CD14-positive monocyte (primary cell): ENCODE measurements around the gene SRC. TPM values are rescaled to one million over a fixed set of nuclear protein-coding genes. Genes with fewer than 3 reads are reported as not detected.
A peak's percentile ranks its signal among the peaks of the same experiment; 100 is the strongest.

ENCODE experiments used
- DNase-seq, 3 donors: peaks; one replicate each; pipeline ENCODE4 v3.0.0-alpha.2; 2011 to 2022
- H2AFZ ChIP-seq: 2 replicates; pipeline ENCODE4 v1.6.0; 2012; ENCODE audit warnings: mild to moderate bottlenecking, low read depth, low read length, inconsistent platforms; ENCODE audit not compliant: insufficient read depth, poor library complexity, severe bottlenecking
- H3K27ac ChIP-seq, 2 donors: 1 replicate in 1 of 2; 2 replicates in 1 of 2; pipeline ENCODE4 v1.5.1; 2012 to 2013; ENCODE audit warnings: low read length in 2 of 2, control low read depth in 1 of 2, inconsistent platforms in 1 of 2, low read depth in 1 of 2, mild to moderate bottlenecking in 1 of 2
- H3K27me3 ChIP-seq, 2 donors: one replicate each; pipeline versions ENCODE4 v1.6.0 to v1.6.1; 2011 to 2013; ENCODE audit warnings: low read length in 2 of 2; ENCODE audit not compliant: control insufficient read depth in 2 of 2, insufficient read depth in 2 of 2
- H3K36me3 ChIP-seq, 2 donors: replicated peaks in 1 of 2; 1 replicate in 1 of 2; 2 replicates in 1 of 2; pipeline versions ENCODE4 v1.5.1 to v1.6.1; 2012 to 2013; ENCODE audit warnings: low read length in 2 of 2, control low read depth in 1 of 2, inconsistent platforms in 1 of 2, mild to moderate bottlenecking in 1 of 2; ENCODE audit not compliant: insufficient read depth in 2 of 2, control insufficient read depth in 1 of 2
- H3K4me1 ChIP-seq, 2 donors: 1 replicate in 1 of 2; 2 replicates in 1 of 2; pipeline versions ENCODE4 v1.5.1 to v1.6.1; 2012 to 2013; ENCODE audit warnings: low read length in 2 of 2, control low read depth in 1 of 2, inconsistent platforms in 1 of 2, mild to moderate bottlenecking in 1 of 2, moderate library complexity in 1 of 2; ENCODE audit not compliant: insufficient read depth in 2 of 2, control insufficient read depth in 1 of 2
- H3K4me2 ChIP-seq: replicated peaks from 2 replicates; pipeline ENCODE3; 2012; ENCODE audit warnings: low read length, moderate library complexity, mild to moderate bottlenecking; ENCODE audit not compliant: poor library complexity, severe bottlenecking; ENCODE audit errors: extremely low read depth
- H3K4me3 ChIP-seq, 3 experiments: fragments of 200-600 bp in 1 of 3; sonication (generic) in 1 of 3; replicated peaks in 1 of 3; 1 replicate in 2 of 3; 2 replicates in 1 of 3; pipeline ENCODE4 v1.5.1; 2011 to 2013; ENCODE audit warnings: low read length in 3 of 3, mild to moderate bottlenecking in 3 of 3, control low read depth in 2 of 3, low read depth in 2 of 3, inconsistent platforms in 1 of 3, moderate library complexity in 1 of 3
- H3K79me2 ChIP-seq: 2 replicates; pipeline ENCODE4 v1.6.0; 2012; ENCODE audit warnings: mild to moderate bottlenecking, control low read depth, inconsistent platforms, low read length, moderate library complexity; ENCODE audit not compliant: insufficient read depth
- H3K9ac ChIP-seq: 2 replicates; pipeline ENCODE4 v1.6.0; 2017; ENCODE audit warnings: low read length, mild to moderate bottlenecking; ENCODE audit not compliant: insufficient read depth, poor library complexity, severe bottlenecking
- H3K9me3 ChIP-seq, 2 donors: replicated peaks in 1 of 2; 1 replicate in 1 of 2; 2 replicates in 1 of 2; pipeline versions ENCODE4 v1.5.1 to v1.6.1; 2012 to 2013; ENCODE audit warnings: low read length in 2 of 2, control low read depth in 1 of 2; ENCODE audit not compliant: control insufficient read depth in 1 of 2, insufficient read depth in 1 of 2
- H4K20me1 ChIP-seq: 2 replicates; pipeline ENCODE4 v1.6.0; 2012; ENCODE audit warnings: mild to moderate bottlenecking, low read length, control low read depth, moderate library complexity; ENCODE audit not compliant: insufficient read depth
- H3K27ac Mint-ChIP-seq, 7 donors: one replicate each; pipeline ENCODE4 v1.8.0; 2020; ENCODE audit warnings: mild to moderate bottlenecking in 7 of 7, mixed read lengths in 7 of 7, moderate library complexity in 6 of 7, inconsistent platforms in 2 of 7
- H3K27me3 Mint-ChIP-seq, 3 donors: one replicate each; pipeline ENCODE4 v1.8.0; 2021 to 2022; ENCODE audit warnings: low read depth in 3 of 3, mild to moderate bottlenecking in 3 of 3, mixed read lengths in 3 of 3, moderate library complexity in 3 of 3, inconsistent platforms in 1 of 3
- H3K36me3 Mint-ChIP-seq, 2 donors: one replicate each; pipeline ENCODE4 v1.8.0; 2020; ENCODE audit warnings: mixed read lengths in 2 of 2, inconsistent platforms in 1 of 2, mild to moderate bottlenecking in 1 of 2
- H3K4me1 Mint-ChIP-seq: one replicate; pipeline ENCODE4 v1.8.0; 2020; ENCODE audit warnings: mild to moderate bottlenecking, mixed read lengths
- H3K4me3 Mint-ChIP-seq, 2 donors: one replicate each; pipeline ENCODE4 v1.8.0; 2020; ENCODE audit warnings: mild to moderate bottlenecking in 2 of 2, mixed read lengths in 2 of 2, moderate library complexity in 1 of 2
- H3K9me3 Mint-ChIP-seq, 7 donors: one replicate each; pipeline ENCODE4 v1.8.0; 2020 to 2022; ENCODE audit warnings: mixed read lengths in 7 of 7, mild to moderate bottlenecking in 6 of 7, moderate library complexity in 6 of 7, inconsistent platforms in 2 of 7
- CTCF ChIP-seq: fragments of 200-600 bp; IDR thresholded peaks from one replicate; pipeline ENCODE4 v1.8.0; 2022; ENCODE audit warnings: antibody characterized with exemption, mild to moderate bottlenecking
- WGBS: methylation state at CpG from one replicate; pipeline ENCODE4 v1.1.5; 2013; ENCODE audit warnings: missing lambda C conversion rate; ENCODE audit not compliant: insufficient coverage; 5-methylcytosine and 5-hydroxymethylcytosine counted together
- intact Hi-C, 2 donors: fragments of 100-400 bp; cut with micrococcal nuclease; formaldehyde crosslinking; loops; one replicate each; pipeline versions ENCODE4 v1.15.0 to v1.15.1; 2023
- polyA plus RNA-seq, 3 donors: library from polyadenylated mRNA; depleted of rRNA in 1 of 3; unstranded in 2 of 3; stranded (reverse) in 1 of 3; fragments of 300-500 nt in 2 of 3; fragments of >200 nt in 1 of 3; fragmentation: Illumina TruSeq in 2 of 3; gene quantifications; 1 replicate in 2 of 3; 2 replicates in 1 of 3; pipeline ENCODE4 v1.2.3, GENCODE V29; 2012 to 2021

The SRC gene
- polyA plus RNA-seq, 3 donors: 4.9 to 55.1 (median 6.8) TPM

GRCh38 chr20:37379967-37380828, 34.3 kb downstream of the SRC start:
- TF ChIP-seq CTCF: no peak
- Mint-ChIP-seq H3K27me3 (peaks cover 4 to 10% (median 6%) of the 10 kb centered on the region in 3 donors), H3K4me1 (peaks cover 64% of the 10 kb centered on the region), H3K9me3 (no peaks in the 10 kb centered on the region), H3K27ac (peak overlapping the region in 5 of 7 donors; percentile 22 to 71 (median 54)), H3K36me3 (peaks cover 35 to 52% of the 10 kb centered on the region in 2 donors), H3K4me3 (no peak overlapping the region)
- H3K27me3 ChIP-seq: no peaks in the 10 kb centered on the region
- 90% methylated on average over 2 of the region's 14 CpGs for WGBS
- H3K4me2 ChIP-seq: no peak overlapping the region
- no peaks in the 10 kb centered on the region for H3K9me3 ChIP-seq
- intact Hi-C loops: loop anchor here (5.0 to 10.0 kb wide), 4 partner anchors 33 to 178 kb away; partner anchors contain the start of gene SRC (in 1 of the 2)
- H3K36me3 ChIP-seq: peaks cover under 1 to 14% of the 10 kb centered on the region in 2 donors
- no peak overlapping the region for H3K9ac ChIP-seq
- no peak overlapping the region for H3K27ac ChIP-seq
- peaks cover 60 to 62% of the 10 kb centered on the region in 2 donors for H3K4me1 ChIP-seq
- no peak overlapping the region for H2AFZ ChIP-seq
- no peak for DNase-seq
- H4K20me1 ChIP-seq: no peaks in the 10 kb centered on the region
- no peaks in the 10 kb centered on the region for H3K79me2 ChIP-seq
- no peak overlapping the region for H3K4me3 ChIP-seq

GRCh38 chr20:37380864-37381579, 35.1 kb downstream of the SRC start:
- no peak overlapping the region for H3K4me3 Mint-ChIP-seq
- DNase-seq: no peak
- TF ChIP-seq CTCF: no peak
- Histone ChIP-seq H3K4me3 (no peak overlapping the region), H4K20me1 (no peaks in the 10 kb centered on the region), H3K79me2 (no peaks in the 10 kb centered on the region), H3K4me1 (peaks cover 60 to 62% of the 10 kb centered on the region in 2 donors), H3K27me3 (no peaks in the 10 kb centered on the region), H2AFZ (no peak overlapping the region), H3K9ac (no peak overlapping the region), H3K36me3 (peaks cover 6 to 14% of the 10 kb centered on the region in 2 donors), H3K27ac (peak overlapping the region in 1 of 2 donors; percentile 13), H3K9me3 (no peaks in the 10 kb centered on the region), H3K4me2 (no peak overlapping the region)
- intact Hi-C loops: loop anchor here (5.0 to 10.0 kb wide), 4 partner anchors 34 to 179 kb away; partner anchors contain the start of gene SRC (in 1 of the 2)
- 86% methylated on average over 15 of the region's 16 CpGs for WGBS
- no peaks in the 10 kb centered on the region for H3K9me3 Mint-ChIP-seq
- H3K27ac Mint-ChIP-seq: peak overlapping the region in 5 of 7 donors; percentile 21 to 83 (median 73)
- H3K27me3 Mint-ChIP-seq: peaks cover 4 to 15% (median 13%) of the 10 kb centered on the region in 3 donors
- peaks cover 64% of the 10 kb centered on the region for H3K4me1 Mint-ChIP-seq
- peaks cover 37 to 50% of the 10 kb centered on the region in 2 donors for H3K36me3 Mint-ChIP-seq
